GM21737 (cell line): Measurements from ENCODE around the gene BDNF.

Source experiments
- ATAC-seq: cut with Tn5 transposase; IDR thresholded peaks from one replicate; pipeline ENCODE4 v1.9.1; 2021; ENCODE audit warnings: mild to moderate bottlenecking, moderate library complexity; ENCODE audit not compliant: unreplicated experiment

Gene BDNF

DNA sequence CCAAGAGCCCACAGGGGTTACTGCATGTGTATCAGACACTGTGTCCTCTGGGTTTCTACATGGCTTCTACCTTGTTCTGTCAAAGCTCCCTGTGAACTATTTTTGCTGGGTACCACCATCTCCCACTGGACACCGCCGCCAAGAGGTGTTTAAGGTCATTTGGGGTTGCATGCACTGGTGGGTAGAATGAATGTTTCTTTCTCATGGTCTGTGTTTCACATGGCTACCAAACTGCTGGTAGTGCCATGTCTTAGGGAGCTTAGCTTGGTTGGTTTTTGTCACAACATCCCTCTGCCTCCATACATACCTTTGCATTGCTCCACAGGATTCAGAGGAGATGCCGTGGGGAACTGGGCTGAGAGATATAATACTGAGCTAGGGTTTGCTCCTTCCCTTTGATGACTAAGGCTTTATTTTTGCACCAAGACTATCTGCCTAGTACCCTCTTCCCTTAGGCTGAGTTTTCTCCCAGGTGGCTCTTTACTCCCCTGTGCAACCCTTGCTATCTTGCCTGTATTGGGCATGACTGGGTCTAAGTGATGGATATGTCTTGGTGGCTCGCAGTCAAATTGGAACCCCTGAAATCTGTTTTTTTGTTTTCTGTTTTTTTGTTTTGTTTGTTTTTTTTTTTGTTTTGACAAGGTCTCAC lies 73.2 kb downstream of the BDNF start:
- no peak for ATAC-seq

DNA sequence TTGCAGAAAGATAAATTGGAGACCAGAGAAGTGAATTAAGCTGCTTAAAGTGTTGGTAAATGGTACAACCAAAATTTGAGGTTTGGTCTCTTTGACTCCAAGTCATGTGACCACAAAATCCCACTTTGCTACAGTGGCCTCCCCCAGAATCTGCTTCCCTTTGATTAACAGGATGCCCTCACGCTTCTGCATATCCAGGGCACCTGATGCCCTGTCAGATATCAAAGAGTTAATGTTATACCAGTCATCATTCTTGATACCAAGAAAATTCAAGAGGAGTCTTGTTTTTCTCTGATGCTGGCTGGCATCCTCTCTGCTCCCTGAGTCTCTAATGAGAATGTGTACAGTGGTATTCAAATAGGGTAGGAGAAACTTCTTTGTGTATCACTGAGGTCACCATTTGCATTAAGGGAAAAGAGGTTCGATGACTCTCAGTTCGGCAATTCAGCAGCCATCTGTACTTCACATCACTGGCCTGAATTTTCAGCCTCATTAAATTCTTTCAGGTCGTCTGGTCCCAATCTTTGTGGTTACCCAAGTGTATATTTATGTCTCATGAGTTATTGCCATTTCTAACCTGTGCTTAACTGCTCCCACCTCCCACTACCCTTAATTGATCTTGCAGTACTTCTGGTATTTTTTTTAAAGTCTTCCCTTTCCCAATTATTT lies 73.9 kb downstream of the BDNF start:
- ATAC-seq = no peak

DNA sequence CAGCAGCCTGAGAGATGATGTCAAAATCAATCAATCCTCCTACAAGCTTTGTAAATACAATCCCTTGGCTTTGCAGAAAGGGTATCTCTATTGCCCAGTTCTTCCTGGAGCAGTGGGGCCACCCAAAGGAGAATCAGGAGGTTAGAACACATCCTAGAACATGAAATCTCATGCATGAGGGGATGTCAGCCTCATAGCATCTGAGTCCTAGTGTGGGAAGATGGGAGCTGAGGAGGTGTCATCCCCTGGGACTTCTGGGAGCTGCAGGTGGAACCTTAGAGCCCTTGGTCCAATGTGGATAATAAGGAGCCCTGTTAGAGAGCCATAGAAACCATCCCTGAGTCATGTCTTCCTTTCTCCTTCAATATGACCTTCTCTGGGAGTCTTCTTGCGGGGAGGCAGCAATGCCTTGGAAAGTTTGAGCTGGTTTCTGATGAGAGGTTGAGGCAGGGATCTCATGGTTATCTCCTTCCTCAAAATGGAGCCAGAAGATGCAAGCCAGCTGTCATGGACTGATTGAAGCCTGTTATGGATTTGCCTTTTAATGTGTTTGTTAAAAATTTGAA lies 74.8 kb downstream of the BDNF start:
- ATAC-seq = no peak

DNA sequence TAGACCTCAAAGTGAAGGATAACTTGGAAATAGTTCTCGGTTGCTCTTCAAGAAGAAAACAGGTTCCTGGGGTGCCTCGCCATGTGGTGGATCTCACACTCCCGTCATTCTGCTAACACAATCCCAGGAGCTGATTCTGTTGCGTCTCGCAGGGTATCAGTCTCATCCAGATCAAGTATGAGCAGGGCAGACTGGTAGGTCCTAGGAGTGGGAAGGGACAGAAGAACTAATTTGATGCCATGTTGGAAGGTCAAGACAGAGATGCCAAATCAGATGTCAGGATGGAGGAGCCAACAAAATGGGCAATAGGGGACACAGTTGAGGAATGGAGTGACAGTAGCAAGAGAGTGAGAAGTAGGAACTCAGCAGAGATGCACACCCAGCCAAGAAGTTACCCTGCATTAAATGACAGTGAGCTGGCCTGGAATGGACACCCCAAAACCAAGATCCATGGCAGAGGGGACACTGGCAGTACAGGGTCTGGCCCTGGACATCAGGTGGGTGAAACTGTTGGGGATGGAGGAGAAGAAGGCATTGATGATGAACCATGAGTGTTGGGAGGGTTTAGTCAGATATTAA lies 76.2 kb downstream of the BDNF start:
- no peak for ATAC-seq

DNA sequence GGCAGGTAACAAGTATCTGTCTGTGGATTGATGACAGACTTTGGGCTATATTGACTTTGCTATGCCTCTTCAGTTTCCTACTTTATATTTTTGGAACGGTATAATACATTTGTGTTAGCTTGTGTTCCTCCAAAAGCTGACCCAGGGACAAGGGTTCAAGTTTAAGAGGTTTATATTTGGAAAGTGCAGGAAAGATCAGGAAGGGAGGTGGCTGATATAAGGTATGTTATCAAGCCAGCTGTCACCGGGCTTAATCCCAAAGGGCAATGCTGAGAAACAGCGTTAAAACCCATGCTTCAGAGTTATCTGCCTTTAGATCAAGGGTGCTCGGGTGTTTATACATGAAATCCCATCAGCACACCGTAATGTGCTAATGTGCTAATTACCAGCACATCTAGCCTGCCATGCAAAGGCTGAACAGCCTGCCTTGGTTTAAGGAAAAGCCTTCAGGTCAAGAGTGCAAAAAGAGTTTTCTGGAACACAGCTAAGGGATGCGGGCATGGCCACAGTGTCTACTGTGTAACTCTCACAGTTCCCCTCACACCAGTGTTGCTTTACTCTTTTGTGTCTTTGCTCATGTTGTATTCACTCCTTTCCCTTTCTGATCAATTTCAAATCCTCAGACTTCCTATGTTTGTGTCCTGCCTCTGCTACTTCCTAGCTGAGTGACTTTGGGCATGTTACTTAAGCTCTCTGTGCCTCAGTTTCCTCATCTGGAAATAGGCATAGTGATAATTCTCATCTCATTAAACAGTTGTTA lies 77.5 kb downstream of the BDNF start:
- no peak for ATAC-seq

DNA sequence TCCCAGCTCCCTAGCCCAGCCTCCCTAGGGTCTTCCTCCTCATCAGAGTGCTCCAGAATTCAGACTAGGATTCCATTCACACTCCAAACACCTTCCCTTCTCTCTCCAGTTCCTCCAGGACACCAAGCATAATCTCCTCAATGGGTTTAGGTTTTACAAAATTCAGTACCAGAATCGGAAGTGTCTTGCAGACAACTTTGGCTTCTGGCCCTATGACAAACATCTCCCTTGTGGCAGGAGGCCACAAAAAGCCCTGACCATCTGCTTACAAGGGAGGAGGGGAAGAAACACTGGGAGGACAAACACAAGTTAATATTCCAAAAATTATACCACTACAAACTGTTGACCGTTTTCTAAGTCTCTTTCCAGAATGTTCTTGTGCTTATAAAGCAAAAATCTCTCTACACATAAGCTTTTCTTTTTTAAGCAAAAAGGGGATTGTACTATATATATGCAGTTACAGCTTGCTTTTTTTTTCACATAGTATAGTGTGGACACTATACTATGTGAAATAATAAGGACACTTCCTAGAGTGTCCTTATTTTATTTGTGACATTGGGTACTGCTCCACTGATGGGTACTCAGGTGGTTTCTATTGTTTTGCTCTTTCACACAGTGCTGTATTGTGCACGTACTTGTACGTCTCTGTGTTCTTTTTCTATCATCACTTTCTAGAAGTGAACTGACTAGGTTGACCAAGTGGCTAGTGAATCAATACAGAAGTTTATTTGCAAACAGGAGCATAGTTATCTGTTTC lies 78.7 kb downstream of the BDNF start:
- no peak for ATAC-seq

DNA sequence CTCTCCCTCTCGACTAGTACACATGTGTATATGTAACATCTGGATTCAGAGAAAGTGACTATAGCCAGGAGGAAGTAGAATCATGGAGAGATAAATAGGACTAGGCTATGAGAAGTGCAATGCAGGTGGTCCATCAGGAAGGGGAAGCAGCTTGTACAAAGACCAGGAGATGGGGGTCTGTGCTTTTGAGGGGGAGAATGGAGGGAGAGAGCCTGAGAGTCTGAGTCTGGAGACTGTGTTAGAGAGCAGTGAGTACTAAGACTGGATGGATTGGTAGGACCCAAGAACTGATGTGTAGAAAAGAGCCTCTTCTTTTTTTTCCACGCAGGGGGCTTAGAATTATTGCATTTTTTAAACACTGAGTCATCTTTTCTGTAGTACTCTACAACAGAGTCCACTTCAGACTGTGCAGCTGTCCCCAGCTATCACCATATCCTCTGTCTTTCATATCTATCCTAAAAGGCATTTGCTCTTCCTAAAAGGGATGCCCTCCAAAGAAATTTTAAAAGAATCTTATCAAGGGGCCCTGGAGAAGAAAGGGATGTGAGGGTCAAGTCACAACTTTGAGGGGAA lies 80.4 kb downstream of the BDNF start:
- ATAC-seq = no peak

DNA sequence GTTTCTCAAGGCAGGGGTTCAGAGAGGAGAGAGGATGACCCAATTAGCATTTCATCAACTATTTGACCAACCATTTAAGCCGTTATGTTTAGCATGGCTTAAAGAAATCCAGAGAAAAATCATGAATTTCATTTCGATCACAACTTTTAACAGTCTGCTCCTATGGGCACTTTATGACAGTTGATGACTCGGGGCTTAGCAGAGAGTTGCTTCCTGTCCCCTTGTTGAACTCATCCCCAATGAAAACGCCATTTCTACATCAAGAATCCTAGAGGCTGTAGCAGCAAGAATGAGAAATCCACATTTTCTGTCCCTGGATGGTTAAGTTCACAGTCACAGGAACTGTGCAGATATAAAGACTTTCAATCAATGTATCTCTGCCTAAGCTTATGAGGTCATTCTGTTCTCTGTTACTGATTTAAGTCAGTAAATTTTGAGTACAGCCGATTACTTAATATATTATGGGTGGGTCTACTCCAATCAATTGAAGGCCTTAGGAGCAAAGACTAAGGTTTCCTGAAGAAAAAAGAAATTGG lies 81.1 kb downstream of the BDNF start:
- no peak for ATAC-seq

DNA sequence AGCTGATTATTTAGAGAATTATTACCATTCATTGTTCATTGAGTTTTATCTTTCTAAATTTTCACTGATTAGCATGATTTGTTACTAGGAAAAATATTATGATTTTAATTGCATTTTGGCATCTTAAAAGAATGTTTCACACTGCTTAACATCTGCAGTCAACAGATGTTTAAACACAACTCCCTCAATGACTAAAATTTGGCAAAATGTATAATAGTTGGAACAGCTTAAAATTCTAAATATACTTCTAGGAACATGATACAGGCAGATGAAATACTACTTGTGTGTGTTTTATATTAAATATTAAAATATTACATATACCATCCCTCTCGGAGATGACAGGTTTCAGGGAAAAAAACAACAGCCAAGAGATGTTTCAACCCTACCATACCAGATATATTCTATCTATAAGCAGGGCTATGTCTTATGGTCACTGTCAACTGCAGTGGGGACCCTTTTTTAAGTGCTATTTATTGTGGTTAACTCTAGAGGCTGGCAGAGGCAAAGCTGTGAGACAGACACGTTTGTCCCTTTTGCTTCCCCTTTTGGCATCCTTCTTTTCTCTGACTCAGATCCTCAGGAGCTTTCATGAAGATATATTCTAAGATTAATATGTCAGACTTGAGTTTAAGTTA lies 81.9 kb downstream of the BDNF start:
- ATAC-seq = no peak

DNA sequence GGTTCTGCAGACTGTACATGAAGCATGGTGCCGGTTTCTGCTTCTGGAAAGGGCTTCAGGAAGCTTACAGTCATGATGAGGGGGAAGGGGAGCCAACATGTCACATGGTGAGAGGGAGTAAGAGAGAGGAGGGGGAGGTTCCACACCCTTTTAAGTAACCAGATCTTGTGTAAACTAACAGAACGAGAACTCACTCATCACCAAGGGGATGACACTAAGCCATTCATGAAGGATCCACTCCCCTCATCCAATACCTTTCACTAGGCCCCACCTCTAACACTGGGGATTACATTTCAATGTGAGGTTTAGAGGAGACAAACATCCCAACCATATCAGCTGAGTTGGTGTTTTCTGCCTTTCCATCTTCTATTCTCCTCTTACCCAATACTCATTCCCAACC lies 83.5 kb downstream of the BDNF start:
- no peak for ATAC-seq

DNA sequence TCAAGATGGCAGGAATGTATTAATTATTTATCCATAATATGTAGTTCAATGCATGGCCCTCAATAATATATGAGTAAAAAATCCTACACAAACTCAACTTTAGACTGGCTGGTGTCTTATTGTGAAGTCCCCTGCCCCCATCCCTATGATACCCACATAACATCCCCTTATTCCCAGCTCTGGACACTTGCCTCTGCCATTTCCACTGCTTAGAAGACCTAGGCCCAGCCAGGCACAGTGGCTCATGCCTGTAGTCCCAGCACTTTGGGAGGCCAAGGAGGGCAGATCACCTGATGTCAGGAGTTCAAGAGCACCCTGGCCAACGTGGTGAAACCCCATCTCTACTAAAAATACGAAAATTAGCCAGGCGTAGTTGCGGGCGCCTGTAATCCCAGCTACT lies 84.4 kb downstream of the BDNF start:
- no peak for ATAC-seq

DNA sequence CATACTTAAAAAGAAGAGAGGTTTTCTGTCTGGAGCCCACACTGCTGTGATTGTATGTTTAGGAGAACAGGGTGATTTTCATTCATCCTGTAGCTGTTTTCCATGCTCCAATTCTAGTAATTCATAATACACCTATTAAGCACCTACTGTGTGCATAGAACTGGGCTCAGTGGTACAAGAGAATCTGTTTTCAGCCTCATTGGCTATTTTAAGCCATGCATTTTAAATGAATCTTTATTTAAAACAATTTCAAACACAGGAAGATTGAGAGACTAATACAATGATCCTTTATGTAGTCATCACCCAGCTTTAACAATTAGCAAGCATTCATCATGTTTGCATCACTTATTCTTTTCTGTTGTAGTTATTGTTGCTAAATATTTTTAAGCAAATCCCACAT lies 86.2 kb downstream of the BDNF start:
- ATAC-seq = no peak

DNA sequence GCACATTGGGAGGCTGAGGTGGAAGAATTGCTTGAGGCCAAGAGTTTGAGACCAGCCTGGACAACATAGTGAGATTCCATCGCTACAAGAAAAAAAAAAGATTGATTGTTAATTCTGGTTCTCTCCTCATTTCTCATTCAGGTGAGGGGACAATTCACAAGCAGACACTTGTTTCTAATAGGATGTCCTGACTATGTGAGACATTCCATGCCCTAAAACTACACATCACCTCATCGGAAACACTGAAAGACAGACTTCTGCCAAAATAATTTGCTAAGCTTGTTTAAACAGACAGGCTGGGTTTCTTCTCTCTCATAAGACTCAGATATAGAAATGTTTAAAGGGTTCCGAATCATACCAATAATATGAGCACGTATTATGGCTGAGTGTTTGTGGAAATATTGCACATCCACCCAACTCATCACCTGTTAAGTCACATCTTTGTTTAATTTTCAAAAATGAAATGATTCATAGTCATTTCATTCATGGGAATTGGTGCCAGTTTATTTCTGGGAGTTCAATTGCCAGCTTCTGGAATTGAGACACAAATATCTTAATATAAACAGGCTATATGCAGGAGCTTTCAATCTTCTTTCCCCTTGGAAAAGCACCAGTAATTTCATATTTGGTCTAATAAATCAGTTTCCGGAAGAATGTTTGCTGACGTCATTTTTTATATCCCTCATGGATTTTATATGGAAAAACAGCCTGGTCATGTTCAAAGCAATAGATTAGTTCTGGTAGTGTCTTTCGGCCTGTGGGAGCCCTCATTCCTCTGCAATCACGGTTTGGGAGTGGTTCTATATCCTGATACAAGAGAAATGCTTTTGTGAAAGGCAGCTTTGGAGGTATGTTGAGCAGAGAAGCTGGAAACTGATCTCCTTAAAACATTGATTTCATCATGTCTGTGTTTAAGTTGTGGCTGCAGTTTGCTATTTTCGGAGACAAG lies 87.0 kb downstream of the BDNF start:
- no peak for ATAC-seq

DNA sequence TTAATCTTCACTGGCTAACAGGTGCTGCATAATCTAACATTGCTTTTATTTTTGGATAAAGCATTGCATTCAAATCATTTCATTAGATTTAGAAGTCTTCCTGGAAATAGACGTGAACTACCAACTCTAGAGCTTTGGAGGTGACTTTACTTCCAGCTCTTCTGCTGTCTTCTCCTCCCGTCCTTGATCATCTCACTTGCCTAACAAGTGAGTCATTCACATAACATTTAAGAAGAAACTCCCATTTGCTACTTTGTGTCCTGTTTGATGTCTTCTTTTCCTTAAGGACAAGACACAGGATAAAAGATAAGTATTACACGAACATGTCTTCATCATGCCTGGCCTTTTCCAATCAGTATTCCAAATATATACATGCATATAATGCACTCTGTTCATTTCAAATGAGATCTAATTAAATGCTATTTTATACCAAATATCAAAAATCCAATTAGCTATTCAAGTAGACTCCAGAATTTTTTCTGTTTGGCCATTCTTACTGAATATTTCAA lies 88.3 kb downstream of the BDNF start:
- no peak for ATAC-seq

DNA sequence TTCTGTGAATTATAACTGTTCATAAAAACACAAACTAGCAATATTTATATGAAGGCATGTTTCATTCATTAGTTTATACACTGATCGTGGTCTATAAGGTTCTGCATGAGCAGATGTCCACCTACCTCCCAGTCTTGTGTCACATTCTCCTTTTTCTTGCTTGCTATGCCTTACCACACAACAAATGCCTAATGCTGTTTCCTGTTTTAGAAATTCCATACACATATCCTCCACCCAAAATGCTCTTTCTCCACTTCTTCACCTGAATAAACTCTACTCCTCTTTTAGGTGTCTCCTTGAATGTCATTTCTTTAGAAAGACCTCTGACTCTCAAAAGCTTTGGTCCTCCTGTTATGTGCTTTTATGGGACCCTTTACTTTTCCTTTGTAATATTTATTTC lies 88.9 kb downstream of the BDNF start:
- no peak for ATAC-seq

DNA sequence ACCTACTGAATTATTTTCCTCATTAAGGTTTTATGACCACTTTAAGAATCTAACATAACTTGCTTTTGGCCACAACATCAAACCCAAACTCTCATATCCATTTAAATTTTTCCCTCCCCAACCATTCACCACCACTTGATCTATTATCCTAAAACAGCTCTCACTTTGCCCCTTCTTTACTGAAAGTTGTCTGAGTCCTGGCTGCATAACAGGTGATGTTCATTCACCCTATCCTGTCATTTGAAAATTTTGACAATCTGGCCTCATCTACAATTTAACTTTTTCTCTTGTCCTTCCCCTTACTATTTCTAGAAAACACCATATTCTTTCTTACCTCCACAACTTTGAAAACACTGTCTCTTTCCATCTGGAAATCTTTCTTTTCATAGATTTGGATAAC lies 89.3 kb downstream of the BDNF start:
- no peak for ATAC-seq

DNA sequence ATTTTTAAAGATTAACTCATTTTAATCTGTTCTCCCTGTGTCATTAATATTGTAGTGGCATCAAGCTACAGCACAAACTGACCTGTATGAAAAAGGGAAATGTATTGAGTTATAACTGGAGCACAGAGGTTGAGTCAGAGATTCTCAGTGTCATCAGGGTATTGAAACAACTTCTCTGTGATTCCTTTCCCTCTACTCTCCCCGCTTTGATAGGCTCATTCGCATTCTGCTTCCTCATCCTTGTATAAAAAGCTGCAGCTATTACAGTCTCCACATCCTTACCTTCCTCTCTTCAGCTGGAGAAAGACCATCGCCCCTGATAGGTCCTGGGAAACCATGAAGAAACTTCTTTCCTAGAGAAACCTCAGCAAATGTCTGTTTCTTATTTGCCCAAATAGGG lies 90.0 kb downstream of the BDNF start:
- ATAC-seq = no peak

DNA sequence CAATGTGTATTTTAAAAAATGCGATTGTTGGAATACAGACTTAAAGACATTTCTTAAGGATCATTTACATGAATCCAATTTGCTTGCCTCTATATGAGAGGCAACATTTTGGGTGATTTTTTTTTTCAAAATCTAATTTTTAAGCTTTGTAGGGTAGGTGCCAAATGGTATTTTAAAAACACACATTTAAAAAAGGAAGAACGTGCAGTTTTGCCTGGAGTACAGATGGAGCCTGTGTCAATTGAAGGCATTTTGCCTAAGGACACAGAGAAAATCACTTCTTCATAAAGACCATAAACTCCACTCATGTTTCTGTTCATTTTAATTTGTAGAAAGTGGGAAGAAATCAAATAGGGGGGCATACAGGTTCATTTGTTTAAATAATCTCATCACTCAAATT lies 91.3 kb downstream of the BDNF start:
- no peak for ATAC-seq
